Neural cell (in vitro differentiated cells): Measurements from ENCODE around the gene MIEF1. TPM values are rescaled to one million over a fixed set of nuclear protein-coding genes. Genes with fewer than 3 reads are reported as not detected.
A peak's percentile ranks its signal among the peaks of the same experiment; 100 is the strongest.

Source experiments
- H2AFZ ChIP-seq: fragments of 200-600, 300-800 bp; sonication (generic), shearing (Covaris generic); 2 replicates; pipeline ENCODE4 v1.6.0; 2014; ENCODE audit warnings: low read depth, mild to moderate bottlenecking, antibody characterized with exemption, low read length, moderate library complexity
- H3F3A ChIP-seq: fragments of 200-600 bp; shearing (Covaris generic); 2 replicates; pipeline ENCODE4 v1.6.1; 2016; ENCODE audit warnings: mild to moderate bottlenecking, moderate library complexity, mixed read lengths, antibody characterized with exemption, low read length; ENCODE audit not compliant: insufficient read depth, poor library complexity, severe bottlenecking
- H3K27ac ChIP-seq: fragments of 200-600, 300-800 bp; sonication (generic), shearing (Covaris generic); 2 replicates; pipeline ENCODE4 v1.5.1; 2014; ENCODE audit warnings: mild to moderate bottlenecking, low read length, moderate library complexity
- H3K27me3 ChIP-seq: fragments of 300-800, 200-600 bp; sonication (generic), shearing (Covaris generic); 2 replicates; pipeline ENCODE4 v1.6.0; 2014; ENCODE audit warnings: mild to moderate bottlenecking, low read depth, low read length, moderate library complexity; ENCODE audit not compliant: insufficient read depth
- H3K36me3 ChIP-seq: fragments of 300-800, 200-600 bp; sonication (generic), shearing (Covaris generic); 2 replicates; pipeline ENCODE4 v1.5.1; 2014; ENCODE audit warnings: mild to moderate bottlenecking, antibody characterized with exemption, low read length, moderate library complexity; ENCODE audit not compliant: insufficient read depth
- H3K4me2 ChIP-seq: fragments of 300-800, 200-600 bp; sonication (generic), shearing (Covaris generic); 2 replicates; pipeline ENCODE4 v1.6.0; 2014; ENCODE audit warnings: mild to moderate bottlenecking, low read length
- H3K4me3 ChIP-seq: fragments of 300-800, 200-600 bp; sonication (generic), shearing (Covaris generic); 2 replicates; pipeline ENCODE4 v1.5.1; 2014; ENCODE audit warnings: mild to moderate bottlenecking, low read length, moderate library complexity
- H3K79me2 ChIP-seq: fragments of 200-600 bp; shearing (Covaris generic); replicated peaks from 2 replicates; pipeline ENCODE4 v1.6.0; 2014; ENCODE audit warnings: mild to moderate bottlenecking, low read length, moderate library complexity; ENCODE audit not compliant: insufficient read depth
- H3K9ac ChIP-seq: fragments of 300-800, 200-600 bp; sonication (generic), shearing (Covaris generic); 2 replicates; pipeline ENCODE4 v1.6.1; 2016; ENCODE audit warnings: mild to moderate bottlenecking, low read length, mixed read lengths
- H3K9me2 ChIP-seq: fragments of 200-600 bp; shearing (Covaris generic); 2 replicates; pipeline ENCODE4 v1.6.1; 2016; ENCODE audit warnings: mild to moderate bottlenecking, low read length, mixed read lengths; ENCODE audit not compliant: insufficient read depth
- H3K9me3 ChIP-seq: fragments of 200-600, 300-800 bp; sonication (generic), shearing (Covaris generic); 2 replicates; pipeline ENCODE4 v1.6.1; 2016; ENCODE audit warnings: mild to moderate bottlenecking, mixed run types, low read length, moderate library complexity, mixed read lengths
- H4K20me1 ChIP-seq: fragments of 200-600 bp; shearing (Covaris generic); 2 replicates; pipeline ENCODE4 v1.6.1; 2016; ENCODE audit warnings: mild to moderate bottlenecking, mixed run types; ENCODE audit not compliant: insufficient read depth
- CTCF ChIP-seq: fragments of 450-650 bp; IDR thresholded peaks from 2 replicates; pipeline ENCODE4 v1.5.1; 2014; ENCODE audit warnings: antibody characterized with exemption, mild to moderate bottlenecking, moderate library complexity; ENCODE audit not compliant: poor library complexity, severe bottlenecking
- EP300 ChIP-seq: fragments of 450-650 bp; conservative IDR thresholded peaks from 2 replicates; pipeline ENCODE4 v1.6.1; 2014; ENCODE audit warnings: antibody characterized with exemption, mild to moderate bottlenecking, moderate library complexity; ENCODE audit not compliant: poor library complexity, severe bottlenecking
- EZH2 ChIP-seq: fragments of 200-600, 300-800 bp; shearing (Covaris generic), sonication (generic); IDR thresholded peaks from 2 replicates; pipeline ENCODE4 v1.6.1; 2014; ENCODE audit warnings: antibody characterized with exemption, low read length, borderline replicate concordance, mild to moderate bottlenecking; ENCODE audit not compliant: insufficient read depth, poor library complexity, severe bottlenecking
- MXI1 ChIP-seq: fragments of 450-650 bp; conservative IDR thresholded peaks from 2 replicates; pipeline ENCODE4 v1.6.1; 2014; ENCODE audit warnings: antibody characterized with exemption, mild to moderate bottlenecking; ENCODE audit not compliant: poor library complexity, severe bottlenecking
- POLR2AphosphoS5 ChIP-seq: IDR thresholded peaks from 2 replicates; pipeline ENCODE4 v1.6.1; 2012
- RAD21 ChIP-seq: fragments of 450-650 bp; conservative IDR thresholded peaks from 2 replicates; pipeline ENCODE4 v1.6.1; 2014; ENCODE audit warnings: antibody characterized with exemption, mild to moderate bottlenecking, moderate library complexity
- REST ChIP-seq: IDR thresholded peaks from 2 replicates; pipeline ENCODE4 v1.6.1; 2012; ENCODE audit warnings: borderline replicate concordance
- SMC3 ChIP-seq: fragments of 450-650 bp; conservative IDR thresholded peaks from 2 replicates; pipeline ENCODE4 v1.6.1; 2014; ENCODE audit warnings: antibody characterized with exemption, mild to moderate bottlenecking, moderate library complexity; ENCODE audit not compliant: poor library complexity
- TAF1 ChIP-seq: IDR thresholded peaks from 2 replicates; pipeline ENCODE4 v1.6.1; 2012; ENCODE audit warnings: low read depth
- polyA plus RNA-seq: library from polyadenylated mRNA; depleted of rRNA; stranded (reverse); fragments of >200 nt; gene quantifications from 2 replicates; pipeline ENCODE4 v1.2.3, GENCODE V29; 2014

Gene MIEF1
- polyA plus RNA-seq, 1 donor from 2014 or later, result 19.8 TPM

GRCh38 chr22:39497429-39497828, 4.7 kb upstream of the MIEF1 start:
- H3K4me3 ChIP-seq, result no peak overlapping the region
- H3K79me2 ChIP-seq, result no peaks in the 10 kb centered on the region
- H3K9me2 ChIP-seq, result no peaks in the 10 kb centered on the region
- no peak for TF ChIP-seq POLR2AphosphoS5
- TF ChIP-seq TAF1, result no peak
- no peak for TF ChIP-seq CTCF
- no peak for TF ChIP-seq RAD21
- no peak for TF ChIP-seq MXI1
- TF ChIP-seq REST, result no peak
- TF ChIP-seq SMC3, result no peak
- TF ChIP-seq EP300, result no peak
- no peak for TF ChIP-seq EZH2
- H3K4me2 ChIP-seq, result no peak overlapping the region
- H3F3A ChIP-seq, result no peaks in the 10 kb centered on the region
- no peaks in the 10 kb centered on the region for H3K36me3 ChIP-seq
- no peak overlapping the region for H3K9ac ChIP-seq
- no peak overlapping the region for H3K27ac ChIP-seq
- no peaks in the 10 kb centered on the region for H4K20me1 ChIP-seq
- no peak overlapping the region for H2AFZ ChIP-seq
- H3K27me3 ChIP-seq, result no peaks in the 10 kb centered on the region
- H3K9me3 ChIP-seq, result no peaks in the 10 kb centered on the region

- Histone ChIP-seq H3K27ac (peak overlapping the region; percentile 44), H3F3A (no peaks in the 10 kb centered on the region), H3K79me2 (peaks cover 7% of the 10 kb centered on the region), H2AFZ (no peak overlapping the region), H3K4me3 (no peak overlapping the region), H3K27me3 (no peaks in the 10 kb centered on the region), H3K9me3 (no peaks in the 10 kb centered on the region), H3K9ac (peak overlapping the region; percentile 31), H3K9me2 (no peaks in the 10 kb centered on the region), H3K36me3 (no peaks in the 10 kb centered on the region), H3K4me2 (no peak overlapping the region), H4K20me1 (no peaks in the 10 kb centered on the region)
- no peak for TF ChIP-seq POLR2AphosphoS5
- no peak for TF ChIP-seq SMC3
- no peak for TF ChIP-seq REST
- no peak for TF ChIP-seq EP300
- TF ChIP-seq MXI1, result no peak
- TF ChIP-seq EZH2, result no peak
- TF ChIP-seq TAF1, result no peak
- TF ChIP-seq CTCF, result no peak
These were observed 3.7 kb upstream of the MIEF1 start for GRCh38 chr22:39498368-39498767.
